Ectodermal cell (in vitro differentiated cells): ENCODE results near the gene B3GALT6.

Source experiments
- H3K27ac ChIP-seq: 2 replicates; pipeline ENCODE4 v1.7.0; 2013; ENCODE audit warnings: mild to moderate bottlenecking, low read depth, low read length; ENCODE audit not compliant: insufficient read depth, poor library complexity, severe bottlenecking
- H3K27me3 ChIP-seq: 2 replicates; pipeline ENCODE4 v1.7.0; 2013; ENCODE audit warnings: mild to moderate bottlenecking, low read length; ENCODE audit not compliant: insufficient read depth, control insufficient read depth, poor library complexity, severe bottlenecking
- H3K36me3 ChIP-seq: one replicate; pipeline ENCODE4 v1.7.0; 2013; ENCODE audit warnings: low read length; ENCODE audit not compliant: control insufficient read depth, insufficient read depth
- H3K4me1 ChIP-seq: one replicate; pipeline ENCODE4 v1.7.0; 2013; ENCODE audit warnings: low read length; ENCODE audit not compliant: control insufficient read depth, insufficient read depth
- H3K4me3 ChIP-seq: 2 replicates; pipeline ENCODE4 v1.7.0; 2013; ENCODE audit warnings: low read depth, low read length, control low read depth; ENCODE audit not compliant: insufficient read depth
- H3K9me3 ChIP-seq: 2 replicates; pipeline ENCODE4 v1.7.0; 2013; ENCODE audit warnings: mild to moderate bottlenecking, low read length, moderate library complexity; ENCODE audit not compliant: control insufficient read depth
- WGBS, 2 experiments: methylation state at CpG; one replicate each; pipeline ENCODE4 v1.1.7; 2013; ENCODE audit warnings: missing lambda C conversion rate in 2 of 2; 5-methylcytosine and 5-hydroxymethylcytosine counted together

B3GALT6 gene

DNA sequence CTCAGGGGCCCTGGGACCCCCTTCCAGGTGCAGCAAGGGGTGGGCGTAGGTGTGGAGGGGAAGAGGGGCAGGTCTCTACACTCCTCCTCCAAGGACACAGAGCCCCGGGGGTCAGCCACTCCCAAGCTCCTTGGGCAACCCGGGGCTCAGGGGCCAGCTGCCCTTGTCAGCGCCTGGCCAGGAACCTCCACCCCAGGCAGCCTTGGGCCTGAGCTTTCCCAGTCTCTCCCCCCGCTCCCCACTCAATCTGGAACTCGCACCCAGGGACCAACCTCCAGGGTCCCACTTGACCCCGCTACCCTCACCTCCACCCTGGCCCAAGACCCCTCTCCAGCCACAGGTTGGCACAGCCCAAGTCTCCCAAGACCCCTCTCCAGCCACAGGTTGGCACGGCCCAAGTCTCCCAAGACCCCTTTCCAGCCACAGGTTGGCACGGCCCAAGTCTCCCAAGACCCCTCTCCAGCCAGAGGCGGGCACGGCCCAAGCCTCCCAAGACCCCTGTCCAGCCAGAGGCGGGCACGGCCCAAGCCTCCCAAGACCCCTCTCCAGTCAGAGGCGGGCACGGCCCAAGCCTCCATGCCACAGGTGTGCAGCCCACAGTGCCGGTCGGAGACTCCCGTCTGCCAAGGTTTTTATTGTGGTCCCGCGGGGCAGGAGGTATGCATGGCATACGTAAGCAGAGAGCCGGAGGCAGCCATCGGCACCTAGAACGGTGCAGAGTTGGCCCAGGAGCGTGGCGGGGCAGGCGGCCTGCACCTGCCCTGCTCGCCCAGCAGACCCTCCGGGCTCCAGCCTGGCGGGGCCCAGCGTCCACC is 21.1 kb upstream of the B3GALT6 start:
- no peaks in the 10 kb centered on the region for H3K36me3 ChIP-seq
- peaks cover 18% of the 10 kb centered on the region for H3K27me3 ChIP-seq
- H3K4me1 ChIP-seq, result peaks cover 7% of the 10 kb centered on the region
- no peaks in the 10 kb centered on the region for H3K9me3 ChIP-seq
- WGBS, 2 experiments, result 94% methylated on average over 31 of the region's 31 CpGs
- no peak overlapping the region for H3K27ac ChIP-seq
- no peak overlapping the region for H3K4me3 ChIP-seq

DNA sequence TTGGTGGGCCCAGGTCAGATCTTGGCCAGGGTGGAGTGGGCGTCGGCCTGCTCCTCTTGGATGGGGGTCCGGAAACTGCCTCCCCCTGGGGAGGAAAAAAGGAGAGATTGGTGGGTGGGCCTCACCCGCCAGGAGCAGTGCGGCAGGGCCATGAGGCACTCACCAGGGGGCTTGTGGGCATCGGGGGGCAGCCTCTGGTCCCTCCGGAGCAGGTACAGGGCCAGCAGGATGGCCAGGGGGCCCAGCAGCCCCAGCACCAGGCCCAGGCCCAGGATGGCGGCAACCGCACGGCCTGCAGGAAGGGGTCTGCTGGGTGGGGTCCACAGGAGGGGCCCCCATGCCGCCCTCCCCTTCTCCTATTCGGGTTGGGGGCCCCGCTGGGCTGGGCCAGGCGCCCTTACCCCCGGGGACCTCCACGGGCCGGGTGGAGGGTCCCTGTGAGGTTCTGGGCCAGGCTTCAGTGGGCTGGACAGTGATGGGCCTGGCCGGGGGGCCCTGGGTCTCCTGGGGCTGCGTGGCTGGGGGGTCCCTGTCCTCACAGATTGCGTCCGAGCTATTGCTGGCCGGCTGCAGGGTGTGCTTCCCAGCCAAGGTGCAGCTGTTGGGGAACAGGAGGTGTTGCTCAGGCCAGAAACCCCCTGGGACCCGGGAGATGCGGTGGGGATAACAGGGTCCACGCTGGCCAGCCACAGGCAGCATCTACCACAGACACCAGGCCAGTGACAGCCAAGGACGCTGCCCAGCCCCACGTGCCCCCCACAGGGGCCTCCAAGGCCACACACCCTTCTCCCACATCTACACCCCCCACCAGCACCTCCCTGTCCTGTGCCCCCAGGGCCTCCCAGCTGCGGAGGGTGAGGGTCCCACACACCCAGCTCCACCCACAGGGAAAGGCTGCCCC is 20.2 kb upstream of the B3GALT6 start:
- no peaks in the 10 kb centered on the region for H3K9me3 ChIP-seq
- H3K4me3 ChIP-seq, result no peak overlapping the region
- no peak overlapping the region for H3K27ac ChIP-seq
- no peaks in the 10 kb centered on the region for H3K4me1 ChIP-seq
- peaks cover 9% of the 10 kb centered on the region for H3K27me3 ChIP-seq
- no peaks in the 10 kb centered on the region for H3K36me3 ChIP-seq
- WGBS, 2 experiments, result 93 to 94% methylated on average over 28 of the region's 28 CpGs

DNA sequence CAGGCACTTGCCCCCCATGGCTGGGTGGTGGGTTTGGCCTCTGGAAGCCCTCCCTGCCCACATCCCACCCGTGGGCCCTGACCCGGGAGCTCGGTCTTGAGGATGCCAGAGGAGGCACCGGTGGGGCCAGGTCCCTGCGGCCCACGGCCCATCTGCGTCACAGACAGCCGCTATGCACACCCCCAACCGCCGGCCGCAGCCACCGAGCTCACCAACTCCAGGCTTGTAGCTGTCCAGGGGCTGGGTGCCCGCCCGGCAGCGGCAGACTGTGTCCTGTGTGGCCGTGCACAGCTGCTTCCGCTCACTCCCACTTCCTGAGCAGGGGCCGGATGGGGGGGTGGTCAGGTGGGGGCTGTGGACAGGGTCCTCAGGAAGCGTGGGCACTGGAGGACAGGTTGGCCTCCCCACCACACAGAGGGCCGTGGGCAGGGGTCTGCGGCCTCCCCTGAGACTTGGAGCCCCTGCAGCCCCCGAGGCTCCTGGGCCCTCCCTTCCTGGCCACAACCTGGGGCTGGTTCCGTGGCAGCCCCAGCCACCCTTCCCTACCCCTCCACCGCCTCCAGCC is 19.2 kb upstream of the B3GALT6 start:
- Histone ChIP-seq H3K4me3 (no peak overlapping the region), H3K27ac (no peak overlapping the region), H3K4me1 (no peaks in the 10 kb centered on the region), H3K27me3 (no peaks in the 10 kb centered on the region), H3K36me3 (peaks cover 3% of the 10 kb centered on the region), H3K9me3 (no peaks in the 10 kb centered on the region)
- WGBS, 2 experiments, result 93 to 94% methylated on average over 24 of the region's 24 CpGs

- Histone ChIP-seq H3K27ac (no peak within 1 kb of the TSS), H3K36me3 (peaks cover 11% of the 10 kb centered on the region), H3K9me3 (no peaks in the 10 kb centered on the region), H3K4me3 (no peak within 1 kb of the TSS), H3K27me3 (no peaks in the 10 kb centered on the region), H3K4me1 (no peaks in the 10 kb centered on the region)
- WGBS, 2 experiments, result 89% methylated on average over 56 of the region's 56 CpGs
Observed at GRCh38 chr1:1213345-1214265, 18.4 kb upstream of the B3GALT6 start, which contains the start of gene TNFRSF4. Gene TNFRSF4, minus strand, starts transcription at chr1:1214153. Its CDS starts 26 bp downstream, at chr1:1214127.

- Histone ChIP-seq H3K27me3 (no peaks in the 10 kb centered on the region), H3K27ac (no peak overlapping the region), H3K4me1 (no peaks in the 10 kb centered on the region), H3K36me3 (peaks cover 12% of the 10 kb centered on the region), H3K4me3 (no peak overlapping the region), H3K9me3 (no peaks in the 10 kb centered on the region)
- WGBS, 2 experiments, result 77 to 79% methylated on average over 11 of the region's 11 CpGs
Observed at GRCh38 chr1:1215080-1215676, 16.9 kb upstream of the B3GALT6 start.

DNA sequence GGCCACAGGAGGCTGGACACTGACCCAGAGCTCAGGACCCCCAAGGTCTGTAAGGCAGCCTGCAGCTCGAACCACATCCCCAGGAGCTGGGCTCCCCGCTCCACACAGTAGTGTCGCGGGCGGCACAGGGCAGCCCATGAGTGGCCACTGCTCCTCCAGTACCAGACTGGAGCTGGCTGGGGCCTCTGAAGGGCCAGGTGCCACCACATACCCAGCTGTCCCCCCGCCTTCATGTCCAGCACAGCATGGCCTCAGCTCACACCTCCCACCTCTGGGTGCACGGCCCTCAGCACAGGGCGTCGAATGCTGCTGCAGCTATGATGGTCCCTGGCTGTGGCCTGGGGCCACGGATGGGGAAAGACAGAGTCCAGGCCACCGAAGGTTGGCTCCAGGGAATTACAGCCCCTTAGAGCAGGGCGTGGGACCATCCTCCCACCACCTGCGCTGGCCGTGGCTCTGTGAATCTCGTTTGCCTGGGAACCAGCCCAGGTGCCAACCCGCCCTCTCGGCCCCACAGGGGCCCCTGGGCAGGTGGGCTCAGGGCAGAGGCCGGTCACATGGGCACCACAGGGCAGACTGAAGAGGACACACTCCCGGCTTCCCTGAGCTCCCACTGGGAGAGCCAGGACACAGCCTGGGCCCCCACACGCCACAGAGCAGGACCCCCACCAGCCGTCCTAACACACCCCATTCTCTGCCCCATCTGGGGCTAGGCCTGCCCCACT is 16.0 kb upstream of the B3GALT6 start:
- H3K27ac ChIP-seq, result no peak overlapping the region
- H3K9me3 ChIP-seq, result no peaks in the 10 kb centered on the region
- WGBS, 2 experiments, result 94 to 95% methylated on average over 21 of the region's 21 CpGs
- no peaks in the 10 kb centered on the region for H3K27me3 ChIP-seq
- H3K36me3 ChIP-seq, result peaks cover 12% of the 10 kb centered on the region
- no peaks in the 10 kb centered on the region for H3K4me1 ChIP-seq
- H3K4me3 ChIP-seq, result no peak overlapping the region

- WGBS, 2 experiments, result 96 to 97% methylated on average over 74 of the region's 74 CpGs
- Histone ChIP-seq H3K4me3 (no peak overlapping the region), H3K4me1 (no peaks in the 10 kb centered on the region), H3K27me3 (no peaks in the 10 kb centered on the region), H3K9me3 (no peaks in the 10 kb centered on the region), H3K36me3 (peaks cover 14% of the 10 kb centered on the region), H3K27ac (no peak overlapping the region)
Observed at GRCh38 chr1:1216770-1217620, 15.0 kb upstream of the B3GALT6 start.

GRCh38 chr1:1217621-1218523 is 14.2 kb upstream of the B3GALT6 start:
- H3K27me3 ChIP-seq, result no peaks in the 10 kb centered on the region
- H3K36me3 ChIP-seq, result peaks cover 15% of the 10 kb centered on the region
- no peaks in the 10 kb centered on the region for H3K4me1 ChIP-seq
- no peaks in the 10 kb centered on the region for H3K9me3 ChIP-seq
- no peak overlapping the region for H3K4me3 ChIP-seq
- H3K27ac ChIP-seq, result no peak overlapping the region
- WGBS, 2 experiments, result 93 to 94% methylated on average over 52 of the region's 52 CpGs
